SHP77 (cell line): Measurements from ENCODE around the gene ODAD3.
"Not testable (repeated sequence)": the region's sequence is repeated elsewhere in the genome, so short reads cannot be mapped to it uniquely, and the experiment has no call there.

Source experiments
- DNase-seq, 2 experiments: peaks; one replicate each; lab custom pipeline; 2025; lab: John Stamatoyannopoulos, UW

Gene ODAD3

DNA sequence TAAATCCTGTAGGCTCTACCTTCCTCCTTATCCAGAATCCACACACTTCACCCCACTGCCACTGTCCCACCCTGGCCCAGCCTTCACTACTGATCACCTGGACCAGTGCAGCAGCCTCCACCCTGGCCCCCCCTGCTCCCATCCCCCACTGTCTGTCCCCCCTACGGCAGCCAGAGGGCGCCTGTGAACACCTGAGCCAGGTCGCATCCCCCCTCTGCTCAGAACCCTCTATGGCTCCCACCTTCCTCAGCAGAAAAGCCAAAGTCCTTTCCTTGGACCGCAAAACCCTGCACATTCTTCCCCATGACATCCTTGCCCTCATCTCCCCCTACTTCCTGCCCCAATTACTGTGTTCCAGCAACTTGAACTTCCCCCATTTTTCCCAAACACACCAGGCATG is 25.3 kb upstream of the ODAD3 start:
- DNase-seq = no peak

DNA sequence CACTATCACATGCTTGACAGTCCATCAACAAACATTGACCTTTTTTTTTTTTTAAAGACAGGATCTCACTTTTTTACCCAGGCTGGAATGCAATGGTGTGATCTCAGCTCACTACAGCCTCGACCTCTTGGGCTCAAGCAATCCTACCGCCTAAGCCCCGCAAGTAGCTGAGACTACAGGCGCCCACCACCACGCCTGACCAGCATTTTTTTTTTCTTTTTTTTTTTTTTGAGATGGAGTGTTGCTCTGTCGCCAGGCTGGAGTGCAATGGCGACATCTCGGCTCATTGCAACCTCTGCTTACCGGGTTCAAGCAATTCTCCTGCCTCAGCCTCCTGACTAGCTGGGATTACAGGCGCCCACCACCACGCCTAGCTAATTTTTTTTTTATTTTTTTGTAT is 24.0 kb upstream of the ODAD3 start:
- DNase-seq = not testable (repeated sequence)

DNA sequence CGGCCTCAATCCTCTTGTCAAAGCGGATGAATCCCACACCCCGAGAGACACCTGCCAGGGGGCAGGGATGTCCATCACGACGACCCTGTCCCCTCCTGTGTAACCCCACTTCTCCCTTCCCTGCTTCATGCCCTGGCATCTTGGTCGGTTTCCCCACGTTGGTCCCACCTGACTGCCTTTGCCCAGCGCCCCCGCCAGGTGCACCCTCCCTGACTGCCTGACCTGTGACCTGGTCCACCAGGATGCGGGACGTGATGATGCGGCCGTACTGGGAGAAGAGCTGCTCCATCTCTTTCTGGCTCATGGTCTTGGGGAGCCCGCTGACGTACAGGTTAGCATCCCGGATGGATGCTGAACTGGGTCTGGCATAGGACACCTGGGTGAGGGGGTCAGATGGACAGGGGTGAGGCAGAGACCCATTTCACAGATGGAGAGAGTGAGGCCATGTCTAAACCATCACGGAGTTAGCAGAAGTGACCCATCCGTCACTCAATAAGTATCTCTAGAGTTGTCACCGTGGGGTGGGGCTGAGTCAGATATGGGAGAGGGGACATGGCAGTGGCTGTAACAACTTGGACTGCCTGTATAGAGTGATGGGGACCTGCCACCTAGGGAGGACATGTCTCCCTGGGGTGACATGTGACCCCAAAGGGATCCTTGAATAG is 23.4 kb upstream of the ODAD3 start:
- DNase-seq = no peak

DNA sequence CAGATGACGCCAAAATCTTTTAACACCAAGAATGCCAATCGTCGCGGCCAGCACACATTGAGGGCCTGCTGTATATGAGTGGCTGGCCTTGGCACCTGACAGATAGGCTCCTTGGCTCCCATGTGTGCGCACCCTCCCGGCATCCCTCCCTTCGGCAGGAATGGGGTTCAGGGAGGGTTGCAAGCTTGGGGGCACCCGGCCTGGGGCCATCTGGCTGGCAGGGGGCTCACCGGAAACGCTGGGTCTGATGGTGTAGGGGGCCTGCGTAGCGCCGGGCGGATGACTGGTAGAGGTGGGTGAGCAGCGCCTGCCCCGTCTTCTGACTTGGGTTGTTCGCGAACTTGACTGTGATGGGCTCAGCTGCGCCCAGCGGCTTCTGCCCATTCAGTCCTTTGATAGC is 22.9 kb upstream of the ODAD3 start:
- no peak for DNase-seq

DNA sequence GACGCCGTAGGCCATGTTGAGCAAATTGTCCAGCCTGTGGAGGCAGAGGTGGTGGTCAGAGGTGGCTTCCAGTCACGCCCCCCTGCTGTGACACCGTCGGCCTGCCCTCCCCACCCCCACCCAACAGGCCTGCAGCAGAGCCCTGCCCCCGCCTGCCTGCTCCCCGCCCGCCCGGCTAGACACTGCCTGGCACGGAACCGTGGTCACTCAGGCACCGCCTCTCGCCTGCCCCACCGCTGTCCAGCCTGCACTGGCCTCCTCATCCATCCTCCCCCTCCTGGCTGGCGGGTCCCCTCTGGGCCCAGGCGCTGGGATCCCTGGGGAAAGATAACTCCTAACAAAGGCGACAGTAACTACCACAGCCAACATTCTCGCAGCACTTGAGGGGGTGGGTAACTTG is 22.2 kb upstream of the ODAD3 start:
- no peak for DNase-seq

DNA sequence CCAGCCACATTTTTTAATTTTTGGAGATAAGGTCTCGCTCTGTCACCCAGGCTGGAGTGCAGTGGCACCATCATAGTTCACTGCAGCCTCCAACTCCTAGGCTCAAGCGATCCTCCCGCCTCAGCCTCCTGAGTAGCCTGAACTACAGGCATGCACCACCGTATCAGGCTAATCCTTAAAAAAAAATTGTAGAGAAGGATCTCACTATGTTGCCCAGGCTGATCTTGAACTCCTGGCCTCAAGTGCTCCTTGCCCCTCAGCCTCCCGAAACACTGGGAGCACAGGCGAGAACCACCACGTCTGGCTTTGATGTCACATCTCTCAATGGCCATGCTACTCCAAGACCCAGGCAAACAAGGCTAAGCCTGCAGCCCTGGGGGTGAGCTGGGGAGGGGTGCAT is 21.7 kb upstream of the ODAD3 start:
- DNase-seq = no peak

DNA sequence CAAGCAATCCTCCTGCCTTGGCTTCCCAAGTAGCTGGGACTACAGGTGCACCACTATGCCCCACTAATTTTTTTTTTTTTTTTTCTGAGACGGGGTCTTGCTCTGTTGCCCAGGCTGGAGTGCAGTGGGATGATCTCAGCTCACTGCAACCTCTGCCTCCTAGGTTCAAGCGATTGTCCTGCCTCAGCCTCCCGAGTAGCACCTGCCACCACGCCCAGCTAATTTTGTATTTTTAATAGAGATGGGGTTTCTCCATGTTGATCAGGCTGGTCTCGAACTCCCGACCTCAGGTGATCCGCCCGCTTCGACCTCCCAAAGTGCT is 20.3 kb upstream of the ODAD3 start:
- DNase-seq = not testable (repeated sequence)

DNA sequence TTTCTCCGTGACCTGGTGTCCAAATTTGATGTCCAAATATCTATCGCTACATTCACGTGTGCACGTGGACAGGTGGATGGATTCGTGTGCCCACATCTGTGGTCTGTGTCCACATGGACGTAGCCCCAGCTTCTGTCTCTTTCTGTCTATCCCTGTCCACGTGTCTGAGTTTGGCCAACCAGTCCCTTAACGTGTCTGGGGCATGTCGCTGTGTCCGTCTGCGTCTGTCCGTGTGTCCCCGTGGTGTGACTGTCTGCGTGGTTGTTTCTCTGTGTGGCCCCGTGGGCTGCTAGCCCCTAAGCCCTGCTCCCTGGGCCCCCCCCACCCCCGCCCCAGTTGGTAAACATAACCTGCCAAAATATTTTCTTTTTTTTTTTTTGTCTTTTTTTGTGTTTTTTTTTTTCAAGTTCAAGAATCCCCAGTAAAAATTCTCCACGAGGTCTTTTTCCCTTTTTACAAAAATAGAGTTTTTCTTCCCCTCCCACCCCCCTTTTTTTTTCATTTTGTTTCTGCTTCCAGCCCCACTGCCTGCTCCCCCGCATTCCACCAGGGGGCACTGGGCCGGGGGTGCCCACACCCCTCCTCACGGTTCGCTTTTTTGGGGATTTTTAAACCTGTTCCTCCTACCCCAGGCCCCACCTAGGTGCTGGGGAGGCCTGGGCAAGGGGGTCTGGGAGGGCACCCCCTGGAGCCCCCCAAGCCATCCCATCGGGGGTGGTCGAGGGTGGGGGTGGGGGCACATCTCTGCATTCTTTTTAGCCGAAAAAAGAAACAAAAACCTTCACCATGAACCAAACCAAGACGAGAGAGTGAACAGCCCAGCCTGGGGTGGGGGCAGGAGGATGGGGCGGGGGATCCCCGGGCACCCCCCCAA is 18.8 kb upstream of the ODAD3 start:
- DNase-seq = no peak

DNA sequence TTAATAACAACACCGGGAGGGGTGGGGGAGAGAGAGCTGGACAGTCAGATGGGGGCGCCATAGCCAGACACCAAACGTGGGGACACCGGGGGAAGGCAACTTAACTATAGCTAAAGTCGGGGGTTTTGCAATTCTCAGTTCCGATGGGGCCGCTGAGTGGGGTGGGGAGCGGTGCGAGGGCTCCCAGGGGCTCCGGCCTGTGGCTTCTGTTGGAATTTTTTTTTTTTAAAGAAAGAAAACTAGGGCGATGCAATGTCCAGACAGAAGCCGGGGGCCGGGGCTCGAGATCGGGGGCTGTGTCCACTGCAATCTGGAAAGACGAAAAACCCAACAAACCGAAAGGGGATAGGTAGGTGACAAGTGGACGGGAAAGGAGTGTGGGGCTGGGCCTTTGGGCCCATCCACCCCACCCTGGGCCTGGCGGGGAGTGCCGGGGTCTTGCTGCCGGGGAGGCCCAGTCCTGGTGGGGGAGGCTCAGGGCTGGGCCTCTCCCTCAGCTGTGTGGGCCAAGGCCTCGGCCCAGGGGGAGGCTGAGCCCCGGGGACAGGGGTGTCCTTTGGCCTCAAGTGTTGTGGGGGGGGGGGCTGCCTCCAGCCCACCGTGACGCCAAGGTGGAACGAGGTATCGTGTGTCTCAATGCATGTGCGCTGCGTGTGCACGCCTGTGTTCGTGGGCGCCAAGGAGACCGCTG is 17.8 kb upstream of the ODAD3 start:
- DNase-seq = no peak

DNA sequence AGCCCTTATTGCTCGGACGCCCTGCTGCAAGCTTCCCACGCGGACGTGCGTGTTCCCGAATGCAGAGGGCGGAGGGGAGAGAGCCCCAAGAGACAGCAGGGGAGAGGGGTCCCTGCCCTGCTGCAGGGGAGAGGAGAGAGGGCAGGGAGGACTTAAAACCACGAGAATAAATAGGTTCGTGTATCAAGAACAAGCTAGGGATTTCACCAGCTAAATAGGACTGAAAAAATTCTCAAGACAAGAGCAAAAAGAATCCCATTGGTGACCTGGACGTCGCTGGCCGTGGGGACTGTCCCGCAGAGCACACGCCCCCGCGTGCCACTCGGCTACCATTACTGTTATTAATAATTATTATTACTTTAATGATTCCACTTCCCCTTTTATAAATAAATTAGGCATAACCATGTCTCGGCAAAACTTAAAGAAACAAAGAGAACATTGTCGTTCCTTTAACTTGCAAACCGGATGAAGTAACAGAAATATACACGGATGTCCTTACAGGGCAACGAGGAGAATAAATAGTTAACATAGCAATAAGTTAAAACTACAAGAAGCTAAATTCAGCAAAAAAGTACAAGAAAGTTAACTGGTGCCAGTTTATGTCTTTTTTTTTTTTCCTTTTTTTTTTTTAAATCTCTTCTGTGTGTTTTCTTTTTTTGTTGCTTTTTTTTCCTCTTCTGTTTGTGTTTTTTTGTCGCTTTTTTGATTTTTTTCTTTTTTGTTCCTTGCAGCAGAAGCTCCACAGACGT is 17.1 kb upstream of the ODAD3 start:
- no peak for DNase-seq

DNA sequence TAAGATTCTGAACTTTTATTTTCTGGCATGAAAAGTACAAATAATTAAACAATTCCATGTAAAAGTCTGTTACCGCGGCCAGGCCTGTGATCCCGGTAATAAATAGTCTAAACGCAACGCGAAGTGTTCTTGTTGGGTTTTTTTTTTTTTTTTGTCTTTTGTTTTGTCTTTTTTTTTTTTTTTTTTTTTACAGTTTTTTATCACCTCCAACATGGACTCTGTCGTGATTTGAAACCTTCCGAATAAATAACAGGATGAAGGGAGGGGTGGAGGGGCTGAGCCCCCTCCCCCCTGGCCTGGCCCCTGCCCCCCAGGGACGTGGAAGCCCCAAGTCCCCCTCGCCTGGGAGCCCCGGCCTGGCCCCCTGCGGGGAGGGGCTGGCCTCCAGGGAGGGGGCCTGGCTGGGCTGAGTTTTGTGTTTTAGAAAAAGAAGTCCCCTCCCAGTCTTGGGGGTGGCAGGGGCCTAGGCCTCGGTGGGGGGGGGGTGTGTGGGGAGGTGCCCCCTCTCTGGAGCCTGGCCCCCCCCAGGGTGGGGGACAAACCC is 16.5 kb upstream of the ODAD3 start:
- DNase-seq = no peak

DNA sequence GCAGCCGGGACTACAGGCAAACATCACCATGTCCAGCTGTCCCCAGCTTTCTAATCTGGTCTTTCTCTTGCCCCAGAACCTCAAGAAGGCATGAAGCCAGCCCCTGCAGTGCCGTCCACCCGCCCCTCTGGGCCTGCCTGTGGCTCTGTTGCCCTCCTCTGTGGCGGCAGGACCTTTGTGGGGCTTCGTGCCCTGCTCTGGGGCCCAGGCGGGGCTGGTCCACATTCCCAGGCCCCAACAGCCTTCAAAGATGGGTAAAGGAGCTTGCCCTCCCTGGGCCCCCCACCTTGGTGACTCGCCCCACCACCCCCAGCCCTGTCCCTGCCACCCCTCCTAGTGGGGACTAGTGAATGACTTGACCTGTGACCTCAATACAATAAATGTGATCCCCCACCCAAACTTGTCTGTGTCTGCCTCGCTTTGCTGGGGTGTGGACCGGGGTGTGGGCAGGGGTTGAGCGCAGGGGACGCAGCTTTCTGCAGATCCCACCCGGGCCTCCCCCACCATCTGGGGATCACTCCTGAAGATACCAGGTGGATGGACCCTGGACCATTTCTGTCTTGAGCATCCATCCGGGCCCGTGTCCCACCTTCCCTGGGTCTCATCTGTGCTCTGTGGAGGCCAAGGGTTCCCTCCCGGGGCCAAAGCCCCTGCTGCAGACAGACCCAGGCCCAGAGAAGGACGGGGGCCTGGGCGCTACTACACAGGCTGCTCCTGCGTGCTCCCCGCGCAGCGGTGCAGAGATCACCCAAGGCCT is 15.8 kb upstream of the ODAD3 start:
- no peak for DNase-seq

DNA sequence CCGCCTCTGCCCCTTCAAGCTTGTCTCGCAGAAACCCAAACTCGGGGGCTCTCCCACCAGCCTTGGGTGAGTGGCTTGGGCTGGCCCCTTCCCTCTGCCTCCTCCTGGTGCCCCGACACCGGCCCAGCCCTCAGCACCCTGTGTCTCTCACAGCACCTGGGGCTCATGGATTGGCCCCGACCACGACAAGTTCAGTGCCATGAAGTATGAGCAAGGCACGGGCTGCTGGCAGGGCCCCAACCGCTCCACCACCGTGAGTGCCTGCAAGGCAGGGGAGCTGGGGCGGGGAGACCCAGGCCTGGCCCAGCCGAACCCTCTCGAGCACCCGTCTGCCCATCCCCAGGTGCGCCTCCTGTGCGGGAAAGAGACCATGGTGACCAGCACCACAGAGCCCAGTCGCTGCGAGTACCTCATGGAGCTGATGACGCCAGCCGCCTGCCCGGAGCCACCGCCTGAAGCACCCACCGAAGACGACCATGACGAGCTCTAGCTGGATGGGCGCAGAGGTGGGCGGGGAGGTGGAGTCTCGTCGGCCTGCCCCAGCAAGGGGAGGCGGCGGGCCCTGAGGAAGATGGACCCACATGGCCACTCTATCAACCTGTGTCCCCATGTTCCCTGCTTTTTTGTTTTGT is 14.1 kb upstream of the ODAD3 start:
- no peak for DNase-seq

DNA sequence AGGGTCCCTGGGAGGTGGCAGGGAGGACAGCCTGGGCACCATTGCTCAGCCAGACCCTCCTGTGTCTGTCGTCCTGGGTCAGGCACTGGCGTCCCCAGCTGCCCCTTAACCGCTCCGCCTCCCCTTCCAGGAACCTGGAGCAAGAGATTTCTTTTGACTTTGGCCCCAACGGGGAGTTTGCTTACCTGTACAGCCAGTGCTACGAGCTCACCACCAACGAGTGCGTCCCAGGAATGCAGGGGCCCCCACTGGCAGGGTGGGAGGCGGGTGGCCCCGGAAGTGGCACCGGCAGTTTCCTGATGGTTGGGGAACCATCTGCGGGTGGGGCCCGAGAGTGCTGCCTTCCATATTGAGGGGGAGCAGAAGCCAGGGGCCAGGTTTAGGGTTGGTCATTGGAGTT is 13.5 kb upstream of the ODAD3 start:
- no peak for DNase-seq

DNA sequence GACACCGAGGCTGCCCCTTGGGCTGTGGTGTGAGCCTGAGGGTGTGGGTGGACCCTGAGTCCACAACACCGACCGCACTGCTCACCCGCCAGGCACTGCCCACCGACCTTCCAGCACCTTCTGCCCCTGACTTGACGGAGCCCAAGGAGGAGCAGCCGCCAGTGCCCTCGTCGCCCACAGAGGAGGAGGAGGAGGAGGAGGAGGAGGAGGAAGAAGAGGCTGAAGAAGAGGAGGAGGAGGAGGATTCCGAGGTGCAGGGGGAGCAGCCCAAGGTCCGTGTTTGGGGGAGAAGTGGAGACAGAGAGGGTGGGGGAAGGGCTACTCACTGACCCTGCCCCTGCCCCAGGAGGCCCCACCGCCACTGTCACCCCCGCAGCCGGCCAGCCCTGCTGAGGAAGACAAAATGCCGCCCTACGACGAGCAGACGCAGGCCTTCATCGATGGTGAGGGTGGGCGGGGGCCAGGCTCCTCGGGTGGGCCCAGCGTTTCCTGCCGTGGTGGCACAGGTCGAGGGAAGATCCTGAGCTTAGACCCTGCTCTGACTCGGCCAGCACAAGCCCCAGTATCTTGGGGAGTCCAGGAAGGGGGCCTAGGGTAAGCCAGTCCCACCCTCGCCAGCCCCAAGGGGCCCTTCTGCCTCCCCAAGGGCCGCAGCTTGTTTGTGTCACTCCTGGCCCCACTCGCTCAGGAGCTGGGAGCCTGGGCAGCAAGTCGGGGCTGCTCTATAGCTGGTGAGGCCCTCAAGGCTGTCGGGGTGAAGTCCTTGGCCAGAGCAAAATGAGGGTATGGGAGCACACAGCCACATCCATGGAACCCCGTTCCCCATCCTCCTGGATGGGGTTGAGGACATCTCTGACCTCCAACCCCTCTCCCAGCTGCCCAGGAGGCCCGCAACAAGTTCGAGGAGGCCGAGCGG is 12.7 kb upstream of the ODAD3 start:
- DNase-seq = no peak

DNA sequence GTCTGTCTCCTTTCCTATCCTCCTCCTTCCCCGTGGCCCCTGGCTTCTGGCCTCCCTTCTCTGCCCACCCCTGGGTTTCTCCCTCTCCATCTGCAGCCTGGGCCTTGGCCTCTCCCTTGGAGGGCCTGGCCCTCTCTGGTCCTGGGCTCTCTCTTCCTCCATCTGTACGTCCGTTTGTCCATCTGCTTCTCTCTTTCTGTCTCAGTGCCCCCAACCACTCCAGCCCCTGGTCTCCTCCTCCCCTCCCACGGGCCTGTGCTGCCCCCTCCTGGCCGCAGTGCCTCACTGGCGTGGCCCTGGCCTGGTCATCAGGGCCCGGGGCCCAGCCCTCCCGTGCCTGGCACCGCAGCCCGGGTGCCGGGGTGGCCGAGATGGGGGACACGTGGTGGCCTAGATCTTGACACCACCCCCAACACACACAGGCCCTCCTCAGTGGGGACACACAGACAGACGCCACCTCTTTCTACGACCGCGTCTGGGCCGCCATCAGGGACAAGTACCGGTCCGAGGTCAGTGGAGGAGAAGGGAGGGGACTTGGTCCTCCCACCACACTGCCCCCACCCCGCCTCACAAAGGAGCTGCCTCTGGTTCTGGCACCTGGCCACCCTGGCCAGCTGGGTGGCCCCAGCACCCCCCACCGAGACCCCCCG is 11.9 kb upstream of the ODAD3 start:
- DNase-seq = peak in 1 of 2 experiments; percentile 33

DNA sequence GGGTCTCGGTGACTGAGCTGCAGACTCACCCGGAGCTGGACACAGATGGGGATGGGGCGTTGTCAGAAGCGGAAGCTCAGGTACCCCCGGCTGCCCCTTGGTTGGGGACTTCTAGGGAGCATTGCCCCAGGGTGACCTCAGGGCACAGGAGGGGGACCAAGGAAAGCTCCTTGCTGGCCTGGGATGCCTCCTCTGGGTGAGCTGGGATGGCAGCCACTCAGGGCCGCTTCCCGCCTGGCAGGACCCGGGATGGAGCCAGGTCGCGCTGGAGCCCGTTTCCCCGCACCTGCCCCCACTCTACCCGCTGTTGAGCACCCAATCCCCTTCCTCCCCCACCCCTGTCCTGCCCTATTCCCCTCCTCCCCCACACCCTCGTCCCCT is 11.3 kb upstream of the ODAD3 start:
- no peak for DNase-seq

DNA sequence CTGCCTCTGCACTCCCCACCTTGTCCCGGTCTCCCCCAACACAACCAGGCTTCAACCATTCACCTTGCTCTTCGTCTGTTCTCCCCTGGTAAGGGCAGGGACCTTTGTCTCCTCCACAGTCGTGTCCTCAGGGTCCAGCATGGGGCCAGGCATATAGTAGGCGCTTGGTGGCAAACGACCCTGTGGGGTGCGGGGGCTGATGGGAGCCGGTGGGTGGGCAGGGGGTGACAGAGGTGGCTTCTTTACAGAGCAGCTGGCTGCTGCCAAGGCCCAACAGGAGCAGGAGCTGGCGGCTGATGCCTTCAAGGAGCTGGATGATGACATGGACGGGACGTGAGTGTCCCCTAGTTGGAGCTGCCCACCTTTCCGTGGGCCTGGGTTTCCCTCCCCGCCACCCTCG is 10.2 kb upstream of the ODAD3 start:
- no peak for DNase-seq

DNA sequence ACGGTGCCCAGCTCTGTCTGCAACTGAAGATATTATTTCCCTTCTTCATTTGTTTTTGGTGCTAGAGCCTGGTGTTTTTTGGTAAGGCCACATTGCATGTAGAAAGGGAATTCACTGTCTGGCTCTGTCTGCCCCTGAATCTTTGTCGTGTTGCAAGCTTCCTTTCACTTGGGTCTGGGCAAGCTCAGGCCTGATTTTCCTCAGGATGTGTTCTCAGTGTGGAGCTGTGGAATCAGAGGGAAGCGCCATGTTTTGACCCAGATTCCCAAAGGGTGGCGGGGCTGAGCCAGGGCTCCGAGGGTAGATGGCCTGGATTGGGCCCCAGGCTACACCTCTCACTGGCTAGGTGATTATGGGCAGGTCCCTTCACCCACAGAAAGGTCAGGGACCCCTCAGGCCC is 9.1 kb upstream of the ODAD3 start:
- no peak for DNase-seq
